PC-9 (cell line): ENCODE measurements around the gene CTNNBL1. TPM values are rescaled to one million over a fixed set of nuclear protein-coding genes. Genes with fewer than 3 reads are reported as not detected.

Experiments
- BruUV-seq: library from RNA; stranded (reverse); fragments of 400-500 nt; replicated peaks from 2 replicates; lab custom pipeline; 2021; lab: Mats Ljungman, UMichigan
- CTCF ChIA-PET: fragments of 300-600 bp; sonication (Branson Sonifier 250); formaldehyde crosslinking; loops from one replicate; lab custom pipeline; 2022; ENCODE audit warnings: antibody characterized with exemption; lab: Charles Lee
- POLR2A ChIA-PET: fragments of 300-600 bp; sonication (Branson Sonifier 250); formaldehyde crosslinking; loops from one replicate; lab custom pipeline; 2022; ENCODE audit warnings: antibody characterized with exemption; ENCODE audit not compliant: unreplicated experiment; lab: Charles Lee
- DNase-seq, 2 experiments: peaks; one replicate each; pipeline versions ENCODE4 v3.0.0 to v3.0.0-alpha.2; 2015 to 2022; ENCODE audit warnings: mixed read lengths in 1 of 2
- H2AFZ ChIP-seq: fragments of 200-600 bp; sonication (generic); 2 replicates; pipeline ENCODE4 v1.8.1; 2017; ENCODE audit warnings: antibody characterized with exemption
- H3F3A ChIP-seq: fragments of 200-600 bp; sonication (generic); 2 replicates; pipeline ENCODE4 v1.8.1; 2017; ENCODE audit warnings: antibody characterized with exemption, mild to moderate bottlenecking, low read depth; ENCODE audit not compliant: insufficient read depth
- H3K27ac ChIP-seq: fragments of 200-600 bp; sonication (generic); 2 replicates; pipeline ENCODE4 v1.6.1; 2016; ENCODE audit warnings: mixed run types
- H3K27me3 ChIP-seq: fragments of 200-600 bp; sonication (generic); 2 replicates; pipeline ENCODE4 v1.6.1; 2016; ENCODE audit warnings: low read depth, mixed run types; ENCODE audit not compliant: insufficient read depth
- H3K36me3 ChIP-seq: fragments of 200-600 bp; sonication (generic); 2 replicates; pipeline ENCODE4 v1.6.1; 2016; ENCODE audit warnings: low read depth, mixed run types
- H3K4me1 ChIP-seq: fragments of 200-600 bp; sonication (generic); replicated peaks from 2 replicates; pipeline ENCODE4 v1.6.1; 2016; ENCODE audit warnings: mixed run types; ENCODE audit not compliant: insufficient read depth
- H3K4me2 ChIP-seq: fragments of 200-600 bp; sonication (generic); 2 replicates; pipeline ENCODE4 v1.6.1; 2017; ENCODE audit warnings: mixed run types
- H3K4me3 ChIP-seq: fragments of 200-600 bp; sonication (generic); 2 replicates; pipeline ENCODE4 v1.6.1; 2016; ENCODE audit warnings: mixed run types
- H3K79me2 ChIP-seq: fragments of 200-600 bp; sonication (generic); 2 replicates; pipeline ENCODE4 v1.6.1; 2017; ENCODE audit warnings: low read depth, mixed run types
- H3K9me2 ChIP-seq: fragments of 200-600 bp; sonication (generic); 2 replicates; pipeline ENCODE4 v1.8.1; 2017; ENCODE audit warnings: mild to moderate bottlenecking; ENCODE audit not compliant: insufficient read depth
- H3K9me3 ChIP-seq: fragments of 200-600 bp; sonication (generic); 2 replicates; pipeline ENCODE4 v1.8.1; 2016; ENCODE audit warnings: low read depth; ENCODE audit not compliant: insufficient read depth
- H4K20me1 ChIP-seq: fragments of 200-600 bp; sonication (generic); 2 replicates; pipeline ENCODE4 v1.8.1; 2017; ENCODE audit not compliant: insufficient read depth
- EZH2 ChIP-seq: fragments of 200-600 bp; sonication (generic); IDR thresholded peaks from 2 replicates; pipeline ENCODE4 v1.8.0; 2017; ENCODE audit warnings: antibody characterized with exemption, low read depth
- intact Hi-C: fragments of 100-400 bp; cut with micrococcal nuclease; formaldehyde crosslinking; loops from one replicate; pipeline ENCODE4 v1.10.0; 2022; ENCODE audit not compliant: unreplicated experiment
- total RNA-seq: library from RNA; stranded (reverse); gene quantifications from 2 replicates; pipeline ENCODE4 v1.2.3, GENCODE V29; 2021
- TF ChIP-seq, protein P1 (sequence below): fragments of 200-600 bp; sonication (generic); conservative IDR thresholded peaks from 2 replicates; pipeline ENCODE4 v1.6.1; 2017; ENCODE audit warnings: mixed run types, antibody characterized with exemption, mild to moderate bottlenecking, moderate library complexity

CTNNBL1 gene
- total RNA-seq, 1 experiment from 2014 or later: 83.5 TPM

GRCh38 chr20:37668166-37668565 lies 25.7 kb upstream of the CTNNBL1 start:
- BruUV-seq: no TSS peak
- ChIA-PET CTCF (no interaction called here), POLR2A (no interaction called here)
- intact Hi-C loops: no loop called here
- Histone ChIP-seq H3K36me3 (no peaks in the 10 kb centered on the region), H3K9me2 (no peaks in the 10 kb centered on the region), H3K4me1 (no peaks in the 10 kb centered on the region), H3K4me3 (no peak overlapping the region), H2AFZ (no peak overlapping the region), H3F3A (no peaks in the 10 kb centered on the region), H3K79me2 (no peaks in the 10 kb centered on the region), H4K20me1 (no peaks in the 10 kb centered on the region), H3K27me3 (no peaks in the 10 kb centered on the region), H3K4me2 (no peak overlapping the region), H3K9me3 (no peaks in the 10 kb centered on the region), H3K27ac (no peak overlapping the region)
- TF ChIP-seq EZH2: no peak
- TF ChIP-seq, protein P1, sequence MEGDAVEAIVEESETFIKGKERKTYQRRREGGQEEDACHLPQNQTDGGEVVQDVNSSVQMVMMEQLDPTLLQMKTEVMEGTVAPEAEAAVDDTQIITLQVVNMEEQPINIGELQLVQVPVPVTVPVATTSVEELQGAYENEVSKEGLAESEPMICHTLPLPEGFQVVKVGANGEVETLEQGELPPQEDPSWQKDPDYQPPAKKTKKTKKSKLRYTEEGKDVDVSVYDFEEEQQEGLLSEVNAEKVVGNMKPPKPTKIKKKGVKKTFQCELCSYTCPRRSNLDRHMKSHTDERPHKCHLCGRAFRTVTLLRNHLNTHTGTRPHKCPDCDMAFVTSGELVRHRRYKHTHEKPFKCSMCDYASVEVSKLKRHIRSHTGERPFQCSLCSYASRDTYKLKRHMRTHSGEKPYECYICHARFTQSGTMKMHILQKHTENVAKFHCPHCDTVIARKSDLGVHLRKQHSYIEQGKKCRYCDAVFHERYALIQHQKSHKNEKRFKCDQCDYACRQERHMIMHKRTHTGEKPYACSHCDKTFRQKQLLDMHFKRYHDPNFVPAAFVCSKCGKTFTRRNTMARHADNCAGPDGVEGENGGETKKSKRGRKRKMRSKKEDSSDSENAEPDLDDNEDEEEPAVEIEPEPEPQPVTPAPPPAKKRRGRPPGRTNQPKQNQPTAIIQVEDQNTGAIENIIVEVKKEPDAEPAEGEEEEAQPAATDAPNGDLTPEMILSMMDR: no peak
- DNase-seq: no peak

GRCh38 chr20:37669062-37669772 lies 24.6 kb upstream of the CTNNBL1 start:
- H3K4me2 ChIP-seq: no peak overlapping the region
- BruUV-seq: no TSS peak
- no peaks in the 10 kb centered on the region for H3K9me3 ChIP-seq
- H3K4me3 ChIP-seq: no peak overlapping the region
- H3K79me2 ChIP-seq: no peaks in the 10 kb centered on the region
- peak; percentile 24 to 67 for DNase-seq
- TF ChIP-seq EZH2: no peak
- TF ChIP-seq, protein P1: no peak
- H4K20me1 ChIP-seq: no peaks in the 10 kb centered on the region
- H3K4me1 ChIP-seq: no peaks in the 10 kb centered on the region
- H3F3A ChIP-seq: no peaks in the 10 kb centered on the region
- H2AFZ ChIP-seq: no peak overlapping the region
- ChIA-PET POLR2A (no interaction called here), CTCF (no interaction called here)
- no peak overlapping the region for H3K27ac ChIP-seq
- no peaks in the 10 kb centered on the region for H3K27me3 ChIP-seq
- intact Hi-C loops: no loop called here
- no peaks in the 10 kb centered on the region for H3K36me3 ChIP-seq
- H3K9me2 ChIP-seq: no peaks in the 10 kb centered on the region

DNA sequence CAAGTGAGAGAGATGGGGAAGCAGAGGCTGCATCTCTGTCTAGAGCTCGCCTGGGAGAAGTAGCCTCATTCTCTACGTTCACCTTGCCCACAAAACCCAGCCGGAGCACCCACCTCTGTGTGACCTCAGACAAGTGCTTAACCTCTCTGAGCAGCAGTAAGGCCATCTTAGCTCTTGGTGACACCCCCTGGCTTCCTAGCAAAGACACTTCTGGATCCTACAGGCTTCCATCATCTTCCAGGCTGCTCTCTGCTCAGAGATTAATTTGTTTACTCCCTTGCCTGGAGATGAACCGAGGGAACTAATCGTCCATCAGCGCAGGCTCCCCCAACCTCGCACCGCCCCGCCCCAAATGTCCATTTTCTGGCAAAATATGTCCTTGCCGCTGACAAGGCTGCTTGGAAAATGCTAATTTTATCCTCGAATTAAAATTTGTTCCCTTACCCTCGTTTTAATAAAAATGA lies 24.0 kb upstream of the CTNNBL1 start:
- Histone ChIP-seq H3K9me2 (no peaks in the 10 kb centered on the region), H4K20me1 (no peaks in the 10 kb centered on the region), H3K4me1 (no peaks in the 10 kb centered on the region), H3K27me3 (no peaks in the 10 kb centered on the region), H3K27ac (no peak overlapping the region), H3K36me3 (no peaks in the 10 kb centered on the region), H3F3A (no peaks in the 10 kb centered on the region), H3K79me2 (no peaks in the 10 kb centered on the region), H3K9me3 (no peaks in the 10 kb centered on the region), H3K4me2 (no peak overlapping the region), H3K4me3 (no peak overlapping the region), H2AFZ (no peak overlapping the region)
- DNase-seq: no peak
- BruUV-seq: no TSS peak
- intact Hi-C loops: no loop called here
- POLR2A ChIA-PET: no interaction called here
- no peak for TF ChIP-seq EZH2
- CTCF ChIA-PET: no interaction called here
